ENCODE results near the gene TMEM185A. TPM values are rescaled to one million over a fixed set of nuclear protein-coding genes. Genes with fewer than 3 reads are reported as not detected.

Gene TMEM185A
- total RNA-seq, 2 donors from 2014 or later = 12.5 to 18.8 TPM

- Histone ChIP-seq H3K4me1 (no peaks in the 10 kb centered on the region), H3K36me3 (no peaks in the 10 kb centered on the region), H3K4me3 (no peak overlapping the region), H3K27ac (no peak overlapping the region), H3K9me3 (no peaks in the 10 kb centered on the region), H3K27me3 (no peaks in the 10 kb centered on the region), H3K9ac (ENCODE audit: low read depth in 2 of 2, low read length in 2 of 2) (no peak overlapping the region)
- intact Hi-C loops (cut with DNase I) = no loop called here
- no peak for TF ChIP-seq CTCF (IDR thresholded peaks at IDR 0.05)
- DNase-seq = no peak
These were observed 20.8 kb upstream of the TMEM185A start for GRCh38 chrX:149652232-149652981.

GRCh38 chrX:149650162-149650561 lies 18.6 kb upstream of the TMEM185A start:
- H3K9me3 ChIP-seq = no peaks in the 10 kb centered on the region
- no peak for DNase-seq
- no peaks in the 10 kb centered on the region for H3K4me1 ChIP-seq
- TF ChIP-seq CTCF (IDR thresholded peaks at IDR 0.05) = no peak
- H3K9ac ChIP-seq (ENCODE audit: low read depth in 2 of 2, low read length in 2 of 2) = no peak overlapping the region
- no peak overlapping the region for H3K27ac ChIP-seq
- no peaks in the 10 kb centered on the region for H3K36me3 ChIP-seq
- H3K27me3 ChIP-seq = no peaks in the 10 kb centered on the region
- H3K4me3 ChIP-seq = no peak overlapping the region
- intact Hi-C loops (cut with DNase I) = no loop called here

GRCh38 chrX:149648932-149649331 lies 17.3 kb upstream of the TMEM185A start:
- no peak for TF ChIP-seq CTCF (IDR thresholded peaks at IDR 0.05)
- intact Hi-C loops (cut with DNase I) = no loop called here
- Histone ChIP-seq H3K4me1 (no peaks in the 10 kb centered on the region), H3K27ac (no peak overlapping the region), H3K9ac (ENCODE audit: low read depth in 2 of 2, low read length in 2 of 2) (no peak overlapping the region), H3K9me3 (no peaks in the 10 kb centered on the region), H3K27me3 (no peaks in the 10 kb centered on the region), H3K36me3 (no peaks in the 10 kb centered on the region), H3K4me3 (no peak overlapping the region)
- DNase-seq = no peak

GRCh38 chrX:149647505-149647904 lies 15.9 kb upstream of the TMEM185A start:
- intact Hi-C loops (cut with DNase I) = no loop called here
- no peak for TF ChIP-seq CTCF (IDR thresholded peaks at IDR 0.05)
- Histone ChIP-seq H3K9ac (ENCODE audit: low read depth in 2 of 2, low read length in 2 of 2) (no peak overlapping the region), H3K36me3 (no peaks in the 10 kb centered on the region), H3K4me1 (no peaks in the 10 kb centered on the region), H3K27me3 (no peaks in the 10 kb centered on the region), H3K9me3 (no peaks in the 10 kb centered on the region), H3K4me3 (no peak overlapping the region), H3K27ac (no peak overlapping the region)
- DNase-seq = no peak

- H3K9ac ChIP-seq (ENCODE audit: low read depth in 2 of 2, low read length in 2 of 2) = no peak overlapping the region
- DNase-seq = no peak
- H3K36me3 ChIP-seq = no peaks in the 10 kb centered on the region
- H3K27me3 ChIP-seq = no peaks in the 10 kb centered on the region
- H3K4me1 ChIP-seq = no peaks in the 10 kb centered on the region
- H3K9me3 ChIP-seq = no peaks in the 10 kb centered on the region
- H3K27ac ChIP-seq = no peak overlapping the region
- no peak for TF ChIP-seq CTCF (IDR thresholded peaks at IDR 0.05)
- H3K4me3 ChIP-seq = no peak overlapping the region
- intact Hi-C loops (cut with DNase I) = no loop called here
These were observed 11.9 kb upstream of the TMEM185A start for GRCh38 chrX:149643496-149643895.

Data from colonic mucosa (tissue), 4 donors.